GM15510 (cell line): ENCODE results near the gene ANAPC4.

Source experiments
- POLR2A ChIP-seq: IDR thresholded peaks from 3 replicates; pipeline ENCODE4 v1.6.1; 2011; ENCODE audit warnings: borderline replicate concordance; ENCODE audit not compliant: insufficient read length; ENCODE audit errors: extremely low read depth

Gene ANAPC4

DNA sequence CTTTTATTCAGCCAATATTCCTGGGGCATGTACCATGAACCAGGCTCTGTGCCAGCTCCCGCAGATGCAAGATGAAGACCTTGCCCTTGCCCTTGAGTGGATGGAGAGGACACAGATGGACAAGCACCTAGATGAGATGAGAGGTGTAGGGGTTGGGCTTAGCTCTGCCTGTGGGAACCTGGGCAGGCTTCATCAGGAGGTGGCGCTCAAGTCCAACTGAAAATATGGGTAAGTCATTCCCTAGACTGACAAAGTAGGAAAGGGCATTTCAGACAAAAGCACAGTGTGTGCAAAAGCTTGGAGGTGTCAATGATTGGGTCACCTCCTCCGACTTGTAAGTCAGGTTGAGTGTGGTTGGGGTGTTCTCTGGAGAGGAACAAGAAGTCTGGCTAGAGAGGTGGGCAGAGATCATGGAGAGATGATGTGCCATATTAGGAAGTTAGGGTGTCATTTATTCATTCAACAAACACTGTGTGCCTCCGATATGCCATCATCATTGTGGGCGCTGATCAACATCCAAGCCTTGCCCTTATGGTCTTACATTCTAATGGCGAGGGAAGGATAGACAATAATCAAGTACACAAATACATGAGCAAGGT, 64.6 kb downstream of the ANAPC4 start:
- no peak for TF ChIP-seq POLR2A

DNA sequence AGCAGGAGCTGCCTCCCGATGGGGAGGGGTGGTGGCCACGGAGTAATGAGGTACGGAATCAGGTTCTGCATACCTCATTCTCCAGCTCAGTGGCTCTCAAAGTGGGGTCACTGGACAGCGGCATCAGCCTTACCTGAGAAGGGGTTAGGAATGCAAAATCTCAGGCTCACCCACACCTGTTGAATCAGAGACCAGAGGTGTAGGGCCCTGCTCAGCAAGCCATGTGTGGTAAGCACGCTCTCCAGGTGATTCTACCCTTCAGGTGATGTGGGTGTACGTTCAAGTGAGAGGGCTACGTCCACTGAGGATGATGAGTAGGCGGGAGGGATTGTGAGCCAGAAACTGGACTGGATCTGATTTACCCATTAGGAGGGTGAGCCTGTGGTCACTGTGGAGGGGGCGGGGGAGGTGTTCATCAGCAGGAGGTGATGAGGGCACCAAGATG, 65.8 kb downstream of the ANAPC4 start:
- no peak for TF ChIP-seq POLR2A

DNA sequence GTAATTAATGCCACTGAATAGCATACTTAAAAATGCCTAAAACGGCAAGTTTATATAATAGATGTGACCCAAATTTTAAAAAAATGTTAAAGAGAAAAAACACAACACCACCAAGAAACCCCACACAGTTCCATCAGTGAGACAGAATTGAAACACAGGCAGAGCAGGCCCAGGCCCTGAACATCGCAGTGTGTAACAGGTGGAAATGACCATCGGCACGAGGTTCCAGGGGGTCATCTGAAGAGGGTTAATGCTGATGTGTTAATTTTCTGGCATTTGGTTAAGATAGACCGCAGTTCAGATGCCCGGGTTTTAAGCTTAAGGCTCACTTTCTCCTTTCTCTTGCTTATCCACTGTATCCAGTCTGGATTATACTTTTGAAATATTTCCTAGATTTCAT, 66.8 kb downstream of the ANAPC4 start:
- TF ChIP-seq POLR2A, result no peak

DNA sequence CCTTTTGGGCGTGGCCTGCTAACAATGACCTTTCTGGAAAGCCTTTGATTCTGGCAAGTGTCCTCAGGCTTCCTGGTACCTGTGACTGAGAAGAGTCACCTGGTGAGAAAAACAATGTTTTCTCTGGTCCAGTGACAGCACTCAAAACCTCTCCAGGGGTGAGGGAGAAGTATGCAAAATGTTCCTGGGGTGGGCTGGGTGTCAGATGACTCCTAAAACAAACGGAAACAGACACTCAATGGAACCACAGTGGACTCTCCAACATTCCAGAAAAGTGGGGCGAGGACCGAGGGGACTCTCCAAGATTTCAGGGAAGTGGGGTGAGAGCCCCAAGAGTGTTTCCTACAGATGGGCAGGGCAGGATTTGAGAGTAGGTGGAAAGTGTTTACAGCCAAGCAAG, 69.5 kb downstream of the ANAPC4 start:
- no peak for TF ChIP-seq POLR2A

DNA sequence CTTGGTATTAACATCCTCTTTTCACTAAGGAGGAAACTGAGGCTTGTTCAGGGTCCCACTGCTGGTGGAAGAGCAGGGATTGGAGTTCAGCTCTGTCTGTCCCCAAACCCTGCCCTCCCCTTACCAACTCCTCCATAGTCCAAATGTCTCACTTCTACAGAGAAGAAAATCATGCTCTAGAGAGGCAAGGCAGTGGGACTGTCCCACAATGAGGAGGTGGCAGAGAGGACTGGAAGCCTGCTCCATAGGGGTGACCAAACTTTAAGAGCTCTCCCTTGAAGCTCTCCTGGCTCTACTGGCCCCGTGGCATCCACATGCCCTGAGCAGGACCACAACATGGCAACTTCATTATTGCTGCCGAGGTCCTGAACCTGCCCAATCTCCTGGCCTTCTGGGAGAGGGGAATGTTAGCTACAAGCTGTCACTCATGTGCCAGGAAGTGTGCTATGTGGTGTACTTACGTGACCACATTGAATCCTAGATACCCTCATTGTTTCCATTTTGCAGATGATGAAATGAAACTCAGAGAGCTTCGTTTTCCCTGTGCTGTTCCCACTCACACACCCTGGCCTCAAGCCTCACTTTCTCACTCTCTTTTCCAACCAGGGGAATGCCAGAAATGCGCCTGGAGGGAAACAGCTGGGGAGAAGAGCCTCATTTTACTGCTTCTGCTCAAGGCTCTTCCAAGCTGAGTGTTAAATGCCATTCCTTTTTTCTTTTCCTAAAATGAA, 71.5 kb downstream of the ANAPC4 start:
- TF ChIP-seq POLR2A, result no peak

DNA sequence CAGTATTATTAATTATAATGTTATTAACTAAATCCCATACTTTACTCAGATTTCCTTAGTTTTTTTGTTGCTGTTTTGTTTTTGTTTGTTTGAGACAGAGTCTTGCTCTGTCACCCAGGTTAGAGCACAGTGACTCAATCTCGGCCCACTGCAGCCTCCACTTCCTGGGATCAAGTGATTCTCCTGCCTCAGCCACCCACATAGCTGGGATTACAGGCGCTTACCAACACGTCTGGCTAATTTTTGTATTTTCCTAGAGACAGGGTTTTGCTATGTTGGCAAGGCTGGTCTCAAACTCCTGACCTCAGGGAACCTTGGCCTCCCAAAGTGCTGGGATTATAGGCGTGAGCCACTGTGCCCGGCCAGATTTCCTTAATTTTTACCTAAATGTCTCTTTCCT, 72.2 kb downstream of the ANAPC4 start:
- TF ChIP-seq POLR2A, result no peak

DNA sequence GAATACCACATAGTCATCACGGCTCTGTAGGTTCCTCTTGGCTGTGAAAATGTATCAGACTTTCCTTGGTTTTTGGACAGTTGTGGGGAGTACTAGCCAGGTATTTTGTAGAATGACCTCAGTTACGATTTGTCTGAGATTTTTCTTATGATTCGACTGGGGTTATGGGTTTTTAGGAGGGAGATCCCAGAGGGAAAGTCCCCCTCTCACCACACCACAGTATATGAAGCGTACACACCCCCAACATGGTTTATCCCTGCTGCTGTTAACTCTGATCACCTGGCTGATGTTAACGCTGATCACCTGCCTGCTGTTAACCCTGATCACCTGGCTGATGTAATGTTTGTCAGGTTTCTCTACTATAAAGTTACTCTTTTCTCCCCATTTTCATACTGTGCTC, 72.6 kb downstream of the ANAPC4 start:
- no peak for TF ChIP-seq POLR2A

DNA sequence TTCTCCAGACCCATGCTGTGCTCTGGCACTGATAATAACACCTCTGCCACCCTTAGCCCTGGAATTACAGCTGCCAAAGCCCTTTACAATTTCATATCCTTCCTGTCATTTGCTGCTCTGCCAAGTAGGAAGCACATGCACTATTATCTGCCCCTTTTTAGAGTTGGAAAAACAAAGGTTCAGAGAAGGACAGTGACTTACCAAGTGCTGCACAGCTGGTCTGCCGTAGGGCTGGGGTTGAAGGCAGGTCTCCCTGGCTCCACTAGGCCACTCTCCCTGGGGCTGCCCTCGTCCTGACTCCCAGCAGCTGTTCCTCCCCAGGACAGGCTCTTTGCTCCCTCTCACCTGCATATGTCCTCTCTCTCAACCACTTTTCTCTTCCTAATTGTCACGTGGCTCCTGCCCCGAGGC, 73.4 kb downstream of the ANAPC4 start:
- TF ChIP-seq POLR2A, result no peak

DNA sequence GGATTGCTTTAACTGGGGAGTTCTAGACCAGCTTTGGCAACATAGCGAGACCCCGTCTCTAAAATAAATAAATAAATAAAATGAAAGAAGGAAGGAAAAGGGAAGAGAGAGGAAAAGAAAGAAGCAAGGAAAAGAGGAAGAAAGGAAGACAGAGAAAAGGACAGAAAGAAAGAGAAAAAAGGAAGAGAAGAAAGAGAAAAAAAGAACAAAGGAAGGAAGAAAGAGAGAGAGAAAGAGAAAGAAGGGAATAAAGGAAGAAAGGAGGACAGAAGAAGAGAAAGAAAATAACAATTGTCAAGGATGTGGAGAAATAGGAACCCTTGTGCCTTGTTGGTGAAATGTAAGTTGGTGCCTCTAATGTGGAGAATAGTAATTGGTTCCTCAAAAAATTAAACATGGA, 74.6 kb downstream of the ANAPC4 start:
- no peak for TF ChIP-seq POLR2A

DNA sequence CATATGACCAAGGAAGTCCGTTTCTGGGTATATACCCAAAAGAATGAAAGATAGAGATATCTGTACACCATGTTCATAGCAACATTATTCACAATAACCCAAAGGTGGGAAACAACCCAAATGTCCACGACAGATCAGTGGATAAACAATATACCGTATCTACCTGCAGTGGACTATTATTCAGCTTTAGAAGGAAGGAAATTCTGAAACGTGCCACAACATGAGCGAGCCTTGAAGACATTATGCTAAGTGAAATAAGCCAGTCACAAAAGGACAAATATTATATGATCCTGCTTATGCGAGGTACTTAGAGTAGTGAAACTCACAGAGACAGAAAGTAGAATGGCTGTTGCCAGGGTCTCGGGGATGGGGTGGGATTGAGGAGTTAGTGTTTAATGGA, 75.0 kb downstream of the ANAPC4 start:
- no peak for TF ChIP-seq POLR2A

DNA sequence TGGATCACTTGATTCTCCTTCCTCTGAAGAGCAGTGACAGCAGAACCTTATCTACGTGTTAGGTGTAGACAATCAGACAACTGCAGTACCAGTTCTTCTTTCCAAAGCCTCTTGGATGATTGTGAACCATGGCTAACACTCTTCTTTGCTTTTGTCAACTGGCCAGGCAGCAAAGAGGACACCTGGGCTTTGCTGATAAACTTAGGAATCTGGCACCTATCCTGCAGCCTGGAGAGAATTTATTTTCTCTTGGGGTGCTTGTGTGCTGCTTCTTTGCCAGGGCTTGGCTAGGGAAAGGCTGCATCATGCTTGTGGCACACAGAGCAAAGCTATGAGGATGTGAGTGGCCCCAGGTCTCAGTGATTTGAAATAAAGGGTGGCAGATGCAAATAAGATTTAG, 77.4 kb downstream of the ANAPC4 start:
- no peak for TF ChIP-seq POLR2A

DNA sequence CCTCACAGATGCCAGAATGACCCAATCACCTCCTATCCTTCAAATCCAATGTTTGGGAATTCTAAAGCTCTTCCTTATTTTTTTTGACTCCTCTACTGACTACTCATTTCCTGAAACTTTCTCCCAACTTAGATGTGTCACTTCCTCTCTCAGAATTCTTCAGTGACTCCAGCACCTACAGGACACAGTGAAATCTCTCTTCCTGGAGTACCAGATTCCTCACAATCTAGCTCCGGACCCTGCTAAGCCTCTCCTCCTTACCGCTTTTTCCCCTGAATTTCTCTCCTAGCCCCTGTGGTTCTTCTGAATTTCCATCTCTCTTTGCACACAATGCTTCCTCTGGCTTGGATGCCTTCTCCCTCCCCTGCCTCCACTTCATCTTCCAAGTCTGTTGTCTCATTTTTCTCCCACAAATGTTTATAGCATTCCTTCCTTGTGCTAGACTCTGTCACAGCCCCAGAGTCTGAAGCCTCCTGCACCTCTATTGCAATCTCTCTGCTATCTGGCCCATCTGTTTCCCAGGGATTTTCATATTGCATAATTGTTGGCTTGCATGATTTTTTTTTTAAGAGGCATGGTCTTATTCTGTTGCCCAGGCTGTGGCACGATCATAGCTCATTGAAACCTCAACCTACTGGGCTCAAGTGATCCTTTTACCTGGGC, 80.1 kb downstream of the ANAPC4 start:
- TF ChIP-seq POLR2A, result no peak

DNA sequence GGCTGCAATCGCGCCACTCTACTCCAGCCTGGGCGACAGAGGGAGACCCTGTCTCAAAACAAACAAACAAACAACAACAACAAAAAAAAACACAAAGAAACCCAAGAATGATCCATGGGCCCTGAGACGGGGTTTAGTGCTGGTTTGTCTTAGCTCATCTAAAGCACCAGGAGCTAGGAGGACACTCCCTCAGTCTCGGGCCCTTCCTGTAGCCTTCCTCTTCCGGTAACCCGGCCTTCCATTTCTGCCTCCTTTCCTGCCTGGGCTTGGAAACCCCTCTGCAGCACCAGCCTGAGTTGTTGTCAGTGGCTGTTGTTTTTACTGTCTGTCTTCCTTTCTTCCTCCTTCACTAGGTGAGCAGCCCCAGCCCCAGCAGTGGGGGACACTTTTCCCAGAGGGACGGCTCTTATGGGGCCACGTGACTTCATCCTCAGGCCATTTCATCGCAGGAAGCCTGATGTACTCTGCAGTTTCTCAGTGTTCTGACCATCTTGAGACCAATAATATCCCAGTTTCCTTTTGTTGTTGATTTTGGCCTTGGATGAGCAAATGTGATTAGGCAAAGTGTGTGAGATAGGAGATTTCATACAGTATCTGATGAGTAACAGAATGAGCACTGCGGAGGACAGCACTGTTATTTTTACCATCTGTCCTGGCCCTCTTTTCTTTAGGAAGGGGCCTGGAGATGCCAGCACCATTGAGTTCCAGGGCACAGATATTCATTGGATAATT, 90.1 kb downstream of the ANAPC4 start:
- TF ChIP-seq POLR2A, result no peak

DNA sequence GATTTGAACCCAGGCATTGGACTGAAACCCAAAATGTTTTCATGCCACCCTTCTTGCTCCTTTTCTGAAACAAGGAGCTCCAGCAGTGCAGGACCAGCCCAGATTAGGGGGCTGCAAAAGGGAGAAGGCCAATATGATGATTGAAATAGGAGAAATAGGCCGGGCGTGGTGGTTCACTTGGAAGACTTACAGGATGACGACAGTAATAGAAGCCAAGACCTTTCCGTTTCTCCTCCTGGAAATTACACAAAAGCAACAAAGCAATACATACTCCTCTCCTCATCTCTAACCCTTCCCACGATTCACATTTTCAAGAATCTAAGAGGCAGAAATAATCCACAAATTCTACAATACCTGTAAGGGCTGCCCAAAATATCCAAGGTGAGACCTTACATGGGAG, 90.8 kb downstream of the ANAPC4 start:
- no peak for TF ChIP-seq POLR2A
